ENCODE data around the gene SYNPR.

The SYNPR gene

DNA sequence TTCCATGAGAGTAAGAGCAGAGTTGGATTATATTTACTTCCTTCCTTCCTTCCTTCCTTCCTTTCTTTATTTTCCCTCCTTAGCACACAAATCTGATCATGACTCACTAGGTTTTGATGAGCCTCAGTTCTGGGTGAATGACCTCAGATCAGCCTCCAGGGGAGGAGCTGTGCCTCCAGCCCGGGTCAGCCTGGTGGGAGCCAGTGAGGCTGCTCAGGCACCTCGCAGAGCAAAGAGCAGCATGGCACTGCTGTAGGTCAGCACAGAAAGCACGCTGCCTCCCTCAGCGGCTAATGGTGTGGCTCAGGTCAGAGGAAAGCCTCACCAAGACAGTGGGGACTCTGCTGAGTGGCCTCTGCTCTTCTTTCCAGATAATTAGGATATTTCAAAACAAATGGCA, 108.5 kb downstream of the SYNPR start:
- DNase-seq = no peak

DNA sequence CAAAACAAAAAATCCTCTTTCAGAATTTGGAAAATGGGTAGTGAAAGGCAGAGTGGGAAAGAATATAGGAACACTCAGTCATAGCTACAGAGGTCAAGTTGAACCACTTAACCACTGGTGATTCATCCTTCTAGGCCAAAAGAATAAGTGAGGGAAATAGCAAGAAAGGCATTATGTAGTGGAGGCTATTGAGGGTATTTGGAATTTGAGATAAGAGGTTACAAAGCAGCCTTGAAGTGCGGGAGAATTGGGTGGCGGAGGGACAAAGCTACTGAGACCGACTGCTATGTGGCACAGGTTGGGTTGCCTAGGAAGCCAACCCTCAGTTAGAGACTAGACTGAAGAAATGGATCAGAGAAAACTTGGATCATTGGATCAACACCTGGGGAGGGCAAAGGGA, 109.5 kb downstream of the SYNPR start:
- DNase-seq = no peak

DNA sequence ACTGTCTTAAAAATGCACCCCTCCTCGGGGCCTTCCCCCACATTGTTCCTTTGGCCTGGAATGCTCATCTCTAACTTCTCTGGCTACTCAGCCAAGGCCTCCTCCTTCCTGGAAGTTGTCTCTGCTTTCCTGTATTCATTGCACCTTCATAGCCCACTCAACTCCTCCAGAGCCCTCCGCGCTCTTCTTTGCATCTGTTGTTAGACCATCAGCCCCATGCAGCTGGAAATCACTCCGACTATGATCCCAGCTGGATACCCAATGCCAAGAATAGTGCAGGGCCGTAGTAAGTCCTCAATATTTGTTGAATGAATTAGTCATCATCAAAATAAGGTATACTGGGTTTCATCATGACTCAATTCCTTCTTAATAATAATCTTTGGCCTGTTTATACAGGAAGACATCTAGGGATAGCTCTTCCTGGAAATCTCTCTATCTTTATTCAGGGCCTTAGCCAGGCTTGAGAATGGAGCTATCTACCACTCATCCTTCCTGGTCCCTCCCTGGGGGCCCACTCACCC, 112.7 kb downstream of the SYNPR start:
- DNase-seq = no peak

DNA sequence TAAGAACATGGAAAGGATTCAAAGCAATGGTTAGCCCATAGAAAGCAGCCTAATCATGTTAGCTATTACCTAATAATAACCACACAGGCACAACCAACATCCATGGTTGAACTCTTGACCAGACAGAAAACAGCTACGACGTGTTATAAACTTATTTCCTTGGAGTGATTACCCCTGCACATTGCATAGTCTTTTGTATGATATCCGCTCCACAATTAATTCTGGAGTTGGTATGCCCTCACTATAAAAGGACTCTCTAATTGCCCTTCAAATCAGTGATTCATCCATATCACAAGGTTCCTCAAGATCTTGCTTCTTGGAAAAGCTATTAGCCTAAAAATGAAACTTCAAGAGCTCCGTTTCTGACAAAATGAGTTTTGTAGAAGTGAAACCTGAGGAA, 117.9 kb downstream of the SYNPR start:
- DNase-seq = no peak

DNA sequence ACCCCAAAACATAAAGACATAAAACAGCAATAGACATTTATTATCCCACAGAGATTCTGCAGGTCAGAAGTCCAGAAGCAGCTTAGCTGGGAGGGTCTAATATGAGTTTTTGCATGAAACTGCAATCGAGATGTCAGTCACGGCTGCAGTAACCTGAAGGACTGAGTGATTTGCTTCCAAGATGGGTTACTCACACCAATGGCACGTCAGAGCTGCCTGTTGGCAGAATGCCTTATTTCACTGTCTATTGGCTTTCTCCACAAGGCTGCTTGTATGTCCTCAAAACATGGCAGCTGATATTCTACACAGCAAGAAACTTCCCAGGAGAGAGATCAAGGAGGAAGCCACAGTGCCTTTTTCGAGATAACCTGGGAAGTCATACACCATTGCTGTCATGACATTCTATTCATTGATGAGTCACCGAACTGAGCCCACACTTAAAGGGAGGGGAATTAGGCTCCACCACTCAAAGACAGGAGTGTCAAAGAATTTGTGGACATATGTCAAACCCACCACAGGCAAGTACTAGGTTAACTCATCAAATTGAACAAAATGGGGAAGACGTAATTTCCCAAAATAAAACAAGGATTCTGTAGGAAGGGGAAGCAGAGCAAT, 122.2 kb downstream of the SYNPR start:
- no peak for DNase-seq

DNA sequence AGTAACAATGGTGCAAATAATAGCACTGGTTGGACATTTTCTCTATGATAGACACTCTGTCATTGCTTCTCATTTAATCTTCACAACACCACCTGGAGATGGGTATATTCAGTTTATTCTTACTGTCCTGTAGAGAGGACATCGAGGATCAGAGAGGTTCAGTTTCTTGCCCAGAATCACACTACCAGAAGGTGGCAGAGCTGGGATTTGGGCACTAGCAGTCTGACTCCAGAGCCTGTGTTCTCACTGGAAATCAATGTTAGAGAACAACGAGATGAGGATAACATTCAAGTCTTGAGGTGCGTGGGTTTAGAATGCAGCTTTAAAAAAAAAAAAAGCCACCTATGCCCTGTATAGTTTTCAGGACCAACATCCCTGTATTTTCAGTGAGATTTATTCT, 127.8 kb downstream of the SYNPR start:
- no peak for DNase-seq

DNA sequence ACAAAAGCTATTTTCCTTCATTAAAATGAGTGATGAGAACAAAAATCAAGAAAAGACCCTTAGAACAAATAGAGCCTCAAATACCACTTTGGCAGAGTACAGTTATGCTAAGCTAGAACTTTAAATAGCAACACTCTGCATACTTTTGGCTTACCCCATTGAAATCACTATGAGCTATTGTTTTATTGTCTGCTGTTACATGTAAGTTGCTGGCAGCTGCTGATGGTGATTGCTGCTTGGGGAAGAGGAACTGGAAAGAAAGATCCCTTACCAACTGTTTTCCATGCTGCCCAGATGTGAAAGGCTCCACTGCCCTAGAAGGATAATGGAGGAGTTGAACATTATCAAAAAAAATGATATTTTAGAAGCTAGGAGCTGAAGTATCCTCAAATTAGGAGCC, 135.4 kb downstream of the SYNPR start:
- no peak for DNase-seq

DNA sequence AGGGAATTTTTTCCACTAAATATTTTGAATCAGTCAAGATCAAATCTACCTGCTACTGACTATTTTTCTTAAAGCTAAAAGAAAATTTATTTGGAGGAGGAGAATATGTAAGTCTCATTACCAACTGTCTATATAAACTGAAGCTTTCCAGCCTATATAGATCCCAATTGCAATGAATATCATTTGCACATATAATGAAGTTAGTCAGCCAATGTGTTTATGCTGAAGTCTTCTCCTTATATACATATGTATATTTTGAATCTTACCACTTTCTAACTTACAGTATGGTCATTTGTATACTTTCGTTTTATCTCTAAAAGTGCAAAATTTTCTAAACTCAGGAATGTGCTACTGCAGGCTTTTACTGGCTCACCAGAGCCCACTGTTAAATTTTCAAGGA, 136.5 kb downstream of the SYNPR start:
- DNase-seq = no peak

DNA sequence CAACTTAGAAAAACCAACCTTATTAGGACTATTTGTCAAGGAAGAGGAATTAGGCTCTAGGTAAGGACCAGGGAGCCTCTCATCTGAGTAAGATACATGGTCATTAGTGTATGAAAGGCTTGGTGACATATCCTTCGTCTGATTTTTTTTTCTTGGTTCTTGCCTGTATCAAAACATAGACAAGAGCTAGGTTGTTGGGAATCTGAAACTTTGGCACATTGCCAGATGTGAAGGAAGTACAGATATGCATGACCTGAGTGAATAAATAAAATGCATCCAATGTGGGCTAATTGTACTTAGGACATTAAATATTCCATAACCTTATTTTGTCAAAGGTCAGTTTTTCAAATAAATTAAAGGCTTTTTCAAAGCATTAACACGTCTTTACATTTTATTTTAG, 151.8 kb downstream of the SYNPR start:
- DNase-seq = no peak

DNA sequence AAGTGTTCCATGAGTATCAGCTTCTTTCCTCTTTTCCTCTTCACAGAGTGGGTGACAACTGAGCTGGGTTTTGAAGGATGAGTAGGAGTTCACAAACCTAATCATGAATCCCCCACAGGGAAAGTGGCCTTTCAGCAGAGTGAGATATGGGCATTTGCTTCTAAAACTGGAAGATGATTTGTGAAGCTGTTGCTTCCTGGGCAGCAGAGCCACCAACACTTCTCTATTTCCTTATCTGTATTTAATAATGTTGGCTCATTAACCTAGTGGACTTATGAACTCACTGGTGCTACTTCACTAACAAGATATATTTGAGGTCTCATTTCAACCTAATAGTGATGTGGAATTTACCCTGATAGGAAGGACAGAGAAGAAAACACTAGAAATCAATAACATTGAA, 152.8 kb downstream of the SYNPR start:
- no peak for DNase-seq

DNA sequence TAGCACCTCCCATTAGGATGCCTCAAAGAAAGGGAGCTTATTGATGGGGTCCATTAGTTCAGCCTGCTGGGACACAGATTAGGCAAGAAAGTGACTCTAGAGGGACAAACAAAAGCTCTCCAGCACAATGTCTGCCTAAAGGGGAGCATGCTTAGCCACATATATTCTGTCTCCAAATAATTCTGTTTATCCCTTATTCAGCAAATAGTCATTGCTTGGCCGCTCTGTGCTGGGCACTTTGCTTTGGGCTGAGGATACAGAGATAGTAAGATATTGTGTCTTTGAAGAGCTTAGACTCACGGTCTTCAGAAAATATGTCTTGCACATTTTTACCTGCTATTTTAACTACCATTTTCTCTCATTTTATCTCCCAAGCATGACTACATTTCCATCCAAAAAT, 159.8 kb downstream of the SYNPR start:
- no peak for DNase-seq

DNA sequence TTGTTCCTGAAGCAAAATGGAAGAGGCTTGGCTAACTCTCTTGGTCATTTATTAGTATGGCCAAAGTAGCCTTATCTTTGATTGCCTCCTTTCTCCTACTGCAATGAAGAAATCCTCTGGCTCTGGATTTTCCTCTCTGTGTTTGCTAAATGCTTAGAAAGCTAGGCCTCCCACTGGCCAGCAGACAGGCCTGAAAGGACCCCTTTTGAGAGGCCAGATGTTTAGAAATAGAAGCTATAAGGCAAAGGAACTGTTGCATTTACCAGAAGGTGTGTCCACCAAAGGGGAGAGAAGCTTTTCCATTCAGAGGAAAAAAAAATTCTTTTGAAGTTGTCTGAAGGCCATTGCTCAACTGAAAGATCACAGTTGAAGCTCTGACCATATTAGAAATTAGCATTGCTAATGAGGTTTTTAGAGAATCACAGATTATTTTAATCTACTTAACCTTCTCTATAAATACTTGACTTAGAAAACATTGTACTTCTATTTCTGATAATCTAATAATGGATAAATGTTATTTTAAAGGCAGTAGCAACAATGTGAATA, 160.8 kb downstream of the SYNPR start:
- DNase-seq = no peak

DNA sequence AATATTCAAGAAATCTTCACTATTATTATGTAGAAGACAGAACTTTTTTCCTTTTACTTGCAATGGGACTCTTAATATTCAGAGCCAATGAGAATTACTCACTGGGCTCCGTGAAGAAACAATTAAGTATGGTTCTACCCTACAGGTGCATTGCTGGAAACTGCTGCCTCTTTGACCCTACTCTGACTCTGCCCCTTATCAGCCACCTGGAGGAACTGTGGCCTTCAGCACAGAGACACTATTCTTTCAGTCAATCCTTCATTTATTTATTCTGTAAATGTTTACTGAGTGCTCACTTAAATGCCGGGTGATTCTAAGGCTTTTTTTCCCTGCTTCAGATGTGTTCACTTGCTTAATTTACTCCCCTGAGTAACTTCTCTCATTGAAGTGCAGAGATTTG, 163.2 kb downstream of the SYNPR start:
- no peak for DNase-seq

DNA sequence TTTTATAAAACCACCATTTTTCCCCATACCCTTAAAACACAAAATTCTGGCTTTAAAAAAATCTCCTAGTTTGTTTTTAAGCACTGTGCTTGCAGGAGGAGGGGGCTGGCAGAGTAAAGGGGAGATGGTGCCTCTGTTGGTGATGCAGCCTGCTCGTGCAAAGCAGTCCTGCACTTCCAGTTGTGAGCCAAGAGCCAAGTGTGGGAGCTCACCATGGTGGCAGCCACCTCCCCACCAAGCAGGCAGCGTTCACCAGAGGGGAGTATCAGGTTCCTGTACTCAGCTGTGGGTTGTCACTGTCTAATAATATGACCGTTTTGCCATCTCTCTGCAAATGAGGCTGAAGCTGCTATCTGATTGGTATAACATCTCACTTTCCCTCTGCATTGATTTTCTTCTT, 164.8 kb downstream of the SYNPR start:
- no peak for DNase-seq

DNA sequence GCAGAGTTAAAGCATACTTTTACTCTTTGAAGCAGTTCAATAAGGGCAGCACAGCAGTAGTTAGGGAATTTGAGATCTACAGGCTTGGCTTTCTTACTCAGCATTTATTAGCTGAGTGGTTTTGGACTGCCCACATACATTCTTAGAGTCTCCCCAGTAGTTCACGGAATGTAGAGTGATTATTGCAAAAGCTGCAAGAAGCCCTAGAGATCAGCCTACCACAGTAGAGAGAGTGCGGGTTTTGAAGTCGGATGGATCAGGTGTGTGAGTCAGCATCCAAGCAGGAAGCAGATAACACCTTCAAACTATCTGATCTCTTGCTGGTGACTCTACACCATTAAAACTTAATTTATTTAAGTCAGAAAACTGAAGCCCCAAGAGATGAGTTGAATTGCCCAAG, 171.9 kb downstream of the SYNPR start:
- no peak for DNase-seq

DNA sequence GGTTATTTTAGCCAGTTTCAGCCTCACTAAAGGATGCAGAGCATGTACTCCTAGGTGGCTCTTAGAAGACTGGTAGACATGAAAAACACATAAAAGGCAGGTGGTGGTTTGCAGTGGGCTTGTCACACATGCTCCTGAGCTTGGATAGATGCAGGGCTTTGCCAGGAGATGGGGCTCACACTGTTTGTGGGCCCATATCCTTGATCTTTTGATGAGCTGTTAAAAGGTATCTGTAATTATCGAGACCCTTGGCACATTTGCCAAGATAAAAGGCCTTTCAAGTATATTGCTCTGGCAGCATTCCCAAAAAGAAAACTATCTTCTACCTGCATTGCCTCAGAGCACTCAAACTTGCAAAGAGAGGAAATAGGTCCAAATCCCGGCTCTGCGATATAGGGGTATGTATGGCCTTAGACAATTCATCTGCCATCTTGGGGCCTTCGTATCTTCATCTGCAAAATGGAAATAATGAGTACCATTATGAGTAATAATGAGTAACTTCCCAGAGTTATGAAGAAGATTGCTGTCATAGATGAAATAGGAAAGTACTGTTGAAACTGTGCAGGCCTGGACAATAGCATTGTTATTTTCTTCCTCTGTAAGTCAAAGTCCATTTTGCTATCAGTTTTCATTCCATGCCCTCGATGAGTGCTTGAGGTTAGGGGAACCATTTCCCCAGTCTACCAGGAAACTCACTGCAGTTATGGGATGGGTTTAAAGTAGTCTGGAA, 172.7 kb downstream of the SYNPR start:
- DNase-seq = no peak

DNA sequence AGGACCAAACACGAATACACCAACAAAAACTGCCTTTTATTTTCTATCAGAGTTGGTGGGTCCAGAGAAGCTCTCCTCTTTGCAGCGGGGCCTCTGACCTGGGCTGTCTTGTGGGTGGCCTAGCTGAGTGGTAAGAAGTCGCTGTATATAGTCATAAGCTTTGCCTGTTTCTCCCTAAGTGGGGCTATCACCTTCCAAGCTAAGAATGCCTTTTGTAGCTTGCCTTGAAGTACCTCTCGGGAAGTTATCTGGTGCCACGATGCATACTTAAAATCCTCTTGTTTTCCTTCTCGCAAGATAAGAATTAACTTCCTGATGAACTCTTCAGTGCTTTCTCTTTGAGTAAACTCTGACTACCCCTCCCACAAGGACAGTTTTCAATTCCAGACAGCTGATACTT, 178.8 kb downstream of the SYNPR start:
- DNase-seq = no peak

DNA sequence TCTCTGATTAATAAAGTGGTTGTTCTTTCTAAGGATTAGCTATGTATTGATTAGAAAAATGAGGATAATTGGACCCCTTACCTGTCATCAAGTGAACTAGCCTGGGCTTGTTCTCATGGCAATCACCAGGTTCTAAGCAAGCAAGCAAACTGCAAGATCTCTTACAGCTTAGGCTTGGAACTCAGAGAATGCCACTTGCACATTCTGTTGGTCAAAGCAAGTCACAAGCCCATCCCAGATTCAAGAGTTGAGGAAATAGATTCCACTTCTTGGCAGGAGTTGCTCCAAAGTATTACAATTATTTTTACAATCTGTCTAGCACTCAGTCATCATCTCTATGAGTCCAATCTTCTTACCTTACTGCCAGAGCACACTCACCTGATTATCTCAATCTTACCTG, 180.3 kb downstream of the SYNPR start:
- DNase-seq = no peak

DNA sequence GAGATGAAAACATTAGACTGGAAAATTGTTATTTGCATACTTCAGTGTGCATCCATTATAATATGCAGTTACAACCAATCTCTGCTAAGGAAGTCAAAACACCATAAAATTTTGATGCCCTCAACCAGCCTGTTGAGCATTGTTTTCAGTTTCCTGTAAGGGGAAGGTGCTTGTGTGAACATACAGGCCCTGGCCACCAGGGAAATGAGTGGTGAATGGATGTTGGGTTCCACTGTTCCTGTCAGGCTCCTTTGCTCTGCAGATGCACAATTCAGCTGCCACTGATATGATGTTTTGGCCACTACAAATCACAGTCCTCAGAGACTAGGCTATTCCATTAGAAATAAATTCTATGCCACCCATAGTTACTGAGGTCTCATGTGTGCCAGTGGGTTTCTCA, 184.6 kb downstream of the SYNPR start:
- DNase-seq = no peak

DNA sequence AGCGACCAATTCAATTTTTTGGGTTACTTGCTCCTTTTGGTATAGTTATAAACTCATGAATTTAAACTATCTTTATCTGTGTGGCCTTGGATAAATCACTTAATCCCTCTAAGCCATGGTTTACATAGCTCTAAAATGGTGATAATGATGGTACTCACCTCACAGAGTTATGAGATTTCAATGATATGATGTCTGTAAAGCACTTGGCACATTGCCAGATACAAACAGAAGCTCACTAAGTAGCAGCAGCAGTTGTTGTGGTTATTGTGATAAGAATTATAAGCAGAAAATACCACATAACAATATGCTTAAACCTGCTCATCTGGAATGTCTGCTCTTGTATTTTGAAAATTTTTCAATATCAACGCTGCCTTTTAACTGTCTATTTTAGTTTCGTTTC, 189.3 kb downstream of the SYNPR start:
- DNase-seq = no peak

DNA sequence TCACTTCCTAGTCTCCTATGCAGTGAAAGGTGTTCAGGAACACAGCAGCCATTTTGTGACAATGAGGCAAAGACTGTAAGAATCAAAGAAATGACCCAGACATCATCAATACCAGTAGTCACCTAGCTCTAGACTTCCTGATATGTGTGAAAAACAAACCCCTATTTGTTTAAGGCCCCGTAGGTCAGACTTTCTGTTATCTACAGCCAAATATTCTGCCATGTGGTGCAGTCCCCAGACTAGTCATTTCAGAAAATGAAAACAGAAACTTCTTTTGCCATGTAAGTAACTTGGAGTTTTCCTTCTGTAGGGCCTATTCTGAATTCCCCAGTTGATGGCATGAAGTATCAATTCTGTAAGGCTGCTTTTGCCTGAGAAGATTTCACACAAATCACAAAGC, 192.6 kb downstream of the SYNPR start:
- no peak for DNase-seq

DNA sequence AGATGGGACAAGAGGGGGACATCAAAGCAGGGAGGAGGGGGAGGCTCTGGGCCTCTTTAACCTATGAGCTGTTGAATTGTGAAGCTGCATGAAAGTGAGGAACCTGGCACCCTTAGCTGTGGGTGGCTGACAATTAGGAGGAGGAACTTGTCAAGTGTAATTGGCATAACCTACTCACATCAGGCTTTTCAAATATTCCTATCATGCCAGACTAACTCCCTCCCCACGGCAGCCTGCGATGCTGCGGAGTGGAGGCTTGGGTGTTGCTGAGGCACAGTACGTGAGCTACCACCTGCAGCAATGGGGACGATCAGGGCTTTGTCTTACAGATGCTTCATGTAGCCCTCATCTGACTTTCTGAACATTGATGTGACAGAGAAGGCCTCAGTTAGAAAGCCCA, 193.7 kb downstream of the SYNPR start:
- no peak for DNase-seq

DNA sequence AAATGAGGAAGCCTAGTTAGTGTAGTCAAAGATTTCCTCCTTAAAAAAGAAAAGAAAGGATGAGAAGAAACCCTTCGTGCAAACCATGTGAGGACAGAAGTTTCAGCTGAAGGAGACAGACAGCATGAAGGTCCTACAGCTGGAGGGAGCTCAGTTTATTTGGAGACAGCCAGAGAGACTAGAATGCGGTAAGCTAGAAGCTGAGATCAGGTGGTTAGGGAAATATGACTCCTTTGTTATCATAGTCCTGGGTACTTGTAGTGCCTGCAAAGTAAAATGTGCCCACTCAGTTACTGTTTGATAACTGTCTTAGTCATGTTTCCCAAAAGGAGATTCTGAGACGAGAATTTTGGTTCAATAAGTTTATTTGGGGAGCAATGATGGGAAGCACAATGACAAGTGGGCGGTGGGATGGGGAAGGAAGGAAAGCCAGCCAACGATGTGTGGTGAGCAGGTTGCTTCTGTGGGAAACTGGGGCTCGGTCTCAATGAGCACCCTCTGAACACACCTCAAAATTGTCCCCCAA, 195.6 kb downstream of the SYNPR start:
- no peak for DNase-seq

DNA sequence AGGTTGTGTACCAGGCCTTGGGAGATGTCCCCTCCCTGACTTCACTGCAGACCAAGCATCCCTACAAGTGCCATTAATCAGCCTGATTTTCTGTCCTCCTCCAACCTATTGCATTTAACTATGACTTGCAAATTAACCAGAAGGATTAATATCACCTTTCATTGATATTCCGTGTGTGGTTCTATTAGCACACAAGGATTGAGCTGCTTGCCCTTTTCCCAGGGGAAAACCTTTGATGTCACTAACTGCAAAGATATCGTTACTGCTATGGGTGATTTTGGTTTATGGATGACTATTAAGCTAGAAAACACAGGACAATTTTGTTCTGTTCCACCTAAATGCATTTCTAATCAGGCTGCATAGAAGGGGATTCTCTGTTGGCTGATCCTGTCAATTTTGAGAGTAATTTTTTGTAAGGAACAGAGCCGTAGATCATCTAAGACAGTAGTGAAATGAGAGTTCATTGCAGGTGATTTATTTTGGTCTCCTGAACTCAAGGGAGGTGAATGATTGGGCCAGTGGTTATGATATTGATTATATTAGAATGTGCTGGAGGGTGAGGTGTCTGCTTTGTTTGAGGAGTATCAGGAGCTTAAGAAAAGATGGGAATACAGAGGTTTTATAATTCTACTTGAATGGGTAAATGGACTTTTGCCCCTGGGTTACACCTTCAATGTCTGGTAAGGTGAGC, 196.9 kb downstream of the SYNPR start:
- no peak for DNase-seq

Measured in CD4-positive, alpha-beta T cell treated with Interleukin-1 beta for 1 hour (primary cell).